Kidney (tissue), 14 donors: ENCODE results near the gene CLIP1. TPM values are rescaled to one million over a fixed set of nuclear protein-coding genes. Genes with fewer than 3 reads are reported as not detected.
"Not testable (repeated sequence)": the region's sequence is repeated elsewhere in the genome, so short reads cannot be mapped to it uniquely, and the experiment has no call there.

Source experiments
- DNase-seq, 5 donors: peaks; one replicate each; pipeline ENCODE4 v3.0.0-alpha.2; 2013 to 2020
- FAIRE-seq: peaks from 2 replicates; lab custom pipeline; 2012; peaks lifted over from hg19 to GRCh38; lab: Jason Lieb, UNC
- H3K27ac ChIP-seq, 2 donors: one replicate each; pipeline ENCODE4 v1.7.0; 2013; ENCODE audit warnings: low read depth in 2 of 2, low read length in 2 of 2, inconsistent platforms in 1 of 2
- H3K27me3 ChIP-seq: one replicate; pipeline ENCODE4 v1.7.1; 2013; ENCODE audit warnings: low read length, inconsistent platforms; ENCODE audit not compliant: control insufficient read depth, insufficient read depth
- H3K36me3 ChIP-seq, 3 donors: one replicate each; pipeline versions ENCODE4 v1.7.0 to v1.7.1; 2013; ENCODE audit warnings: low read length in 3 of 3, control low read depth in 1 of 3, inconsistent platforms in 1 of 3; ENCODE audit not compliant: insufficient read depth in 3 of 3, control insufficient read depth in 2 of 3
- H3K4me1 ChIP-seq, 3 donors: one replicate each; pipeline versions ENCODE4 v1.7.0 to v1.7.1; 2013; ENCODE audit warnings: low read length in 3 of 3, inconsistent platforms in 1 of 3, low read depth in 1 of 3; ENCODE audit not compliant: control insufficient read depth in 2 of 3, insufficient read depth in 2 of 3
- H3K4me3 ChIP-seq, 3 donors: one replicate each; pipeline versions ENCODE4 v1.7.0 to v1.8.1; 2013; ENCODE audit warnings: low read length in 3 of 3, control low read depth in 1 of 3, inconsistent platforms in 1 of 3
- H3K9ac ChIP-seq, 3 donors: one replicate each; pipeline versions ENCODE4 v1.7.0 to v1.7.1; 2013; ENCODE audit warnings: low read length in 3 of 3, control low read depth in 1 of 3, inconsistent platforms in 1 of 3
- H3K9me3 ChIP-seq, 3 donors: one replicate each; pipeline versions ENCODE4 v1.7.0 to v1.7.1; 2013; ENCODE audit warnings: low read length in 3 of 3, control low read depth in 1 of 3, inconsistent platforms in 1 of 3; ENCODE audit not compliant: control insufficient read depth in 2 of 3, insufficient read depth in 1 of 3
- intact Hi-C: fragments of 100-400 bp; cut with DNase I; formaldehyde crosslinking; loops from one replicate; pipeline ENCODE4 v1.11.1; 2022
- polyA plus RNA-seq: library from polyadenylated mRNA; stranded (reverse); fragments of 350-450 nt; fragmentation: Illumina TruSeq; extraction: RNeasy Lipid Tissue Mini Kit (QIAGEN cat#74804); gene quantifications from one replicate; pipeline ENCODE4 v1.2.3, GENCODE V29; 2014; ENCODE audit warnings: low read depth, low replicate concordance; ENCODE audit not compliant: insufficient read depth
- total RNA-seq: library from RNA; stranded (reverse); fragmentation: NEBNext Ultra II Directional; extraction: Animal tissue kit (Norgen Biotek cat#: 25700); gene quantifications from one replicate; pipeline ENCODE4 v1.2.1, GENCODE V29; 2021
- TF ChIP-seq, protein P1 (sequence below): IDR thresholded peaks from 3 replicates; pipeline ENCODE4 v1.5.1; 2012; ENCODE audit warnings: mild to moderate bottlenecking, moderate library complexity, borderline replicate concordance; ENCODE audit not compliant: insufficient read depth; ENCODE audit errors: extremely low read depth
- donor health status: control.
- donor health status: control.
- donor health status: control.
- donor health status: control.
- donor health status: control.
- donor health status: DM: yes; HTN: yes; CAD: no.
- donor health status: Normal renal cell carcinoma (clear cell type).

The CLIP1 gene
- total and polyA plus RNA-seq, 2 donors from 2014 or later, result 14.5 to 85.3 TPM

GRCh38 chr12:122385171-122386016, 37.1 kb downstream of the CLIP1 start:
- no peak overlapping the region for H3K9ac ChIP-seq
- TF ChIP-seq, protein P1, sequence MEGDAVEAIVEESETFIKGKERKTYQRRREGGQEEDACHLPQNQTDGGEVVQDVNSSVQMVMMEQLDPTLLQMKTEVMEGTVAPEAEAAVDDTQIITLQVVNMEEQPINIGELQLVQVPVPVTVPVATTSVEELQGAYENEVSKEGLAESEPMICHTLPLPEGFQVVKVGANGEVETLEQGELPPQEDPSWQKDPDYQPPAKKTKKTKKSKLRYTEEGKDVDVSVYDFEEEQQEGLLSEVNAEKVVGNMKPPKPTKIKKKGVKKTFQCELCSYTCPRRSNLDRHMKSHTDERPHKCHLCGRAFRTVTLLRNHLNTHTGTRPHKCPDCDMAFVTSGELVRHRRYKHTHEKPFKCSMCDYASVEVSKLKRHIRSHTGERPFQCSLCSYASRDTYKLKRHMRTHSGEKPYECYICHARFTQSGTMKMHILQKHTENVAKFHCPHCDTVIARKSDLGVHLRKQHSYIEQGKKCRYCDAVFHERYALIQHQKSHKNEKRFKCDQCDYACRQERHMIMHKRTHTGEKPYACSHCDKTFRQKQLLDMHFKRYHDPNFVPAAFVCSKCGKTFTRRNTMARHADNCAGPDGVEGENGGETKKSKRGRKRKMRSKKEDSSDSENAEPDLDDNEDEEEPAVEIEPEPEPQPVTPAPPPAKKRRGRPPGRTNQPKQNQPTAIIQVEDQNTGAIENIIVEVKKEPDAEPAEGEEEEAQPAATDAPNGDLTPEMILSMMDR, result no peak
- H3K36me3 ChIP-seq, result no peaks in the 10 kb centered on the region
- no peak for DNase-seq
- no peaks in the 10 kb centered on the region for H3K4me1 ChIP-seq
- H3K9me3 ChIP-seq, result no peaks in the 10 kb centered on the region
- H3K27me3 ChIP-seq, result no peaks in the 10 kb centered on the region
- intact Hi-C loops, result no loop called here
- no peak overlapping the region for H3K27ac ChIP-seq
- H3K4me3 ChIP-seq, result no peak overlapping the region
- FAIRE-seq, result no peak

DNA sequence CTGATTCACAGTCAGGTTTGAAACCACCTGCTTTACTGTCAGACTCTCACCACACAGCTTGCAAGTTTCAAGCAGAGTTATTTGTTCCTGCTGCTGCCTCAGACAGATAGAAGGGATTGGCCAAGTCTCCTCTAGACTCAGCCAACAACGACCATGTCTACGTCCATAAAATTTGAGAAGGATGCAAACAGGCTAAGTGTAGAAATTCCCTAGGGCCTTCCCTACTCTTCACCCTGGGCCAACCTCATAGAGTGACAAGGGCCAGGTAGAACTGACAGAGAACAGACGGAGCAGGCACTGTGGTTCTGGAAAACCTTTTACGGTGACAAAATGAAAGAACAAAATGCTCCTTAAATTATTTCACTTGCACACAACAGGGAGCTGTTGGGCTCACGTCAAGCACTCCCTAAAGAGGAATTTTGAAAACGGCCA, 39.5 kb downstream of the CLIP1 start:
- FAIRE-seq, result no peak
- TF ChIP-seq, protein P1, result no peak
- H3K27me3 ChIP-seq, result no peaks in the 10 kb centered on the region

GRCh38 chr12:122381021-122381420, 41.4 kb downstream of the CLIP1 start:
- H3K27ac ChIP-seq, result no peak overlapping the region
- intact Hi-C loops, result no loop called here
- no peak overlapping the region for H3K4me3 ChIP-seq
- TF ChIP-seq, protein P1, result no peak
- H3K4me1 ChIP-seq, result no peaks in the 10 kb centered on the region
- FAIRE-seq, result no peak
- H3K27me3 ChIP-seq, result no peaks in the 10 kb centered on the region
- no peak overlapping the region for H3K9ac ChIP-seq
- no peaks in the 10 kb centered on the region for H3K9me3 ChIP-seq
- DNase-seq, result no peak
- peaks cover 0 to 13% (median 9%) of the 10 kb centered on the region in 3 donors for H3K36me3 ChIP-seq

More for the DNA sequence above, 39.5 kb downstream of the CLIP1 start:
- Histone ChIP-seq H3K27ac (no peak overlapping the region), H3K4me1 (no peaks in the 10 kb centered on the region), H3K9me3 (no peaks in the 10 kb centered on the region), H3K36me3 (peaks cover 0 to 6% (median 4%) of the 10 kb centered on the region in 3 donors), H3K4me3 (no peak overlapping the region), H3K9ac (no peak overlapping the region)
- no peak for DNase-seq
- intact Hi-C loops, result no loop called here

DNA sequence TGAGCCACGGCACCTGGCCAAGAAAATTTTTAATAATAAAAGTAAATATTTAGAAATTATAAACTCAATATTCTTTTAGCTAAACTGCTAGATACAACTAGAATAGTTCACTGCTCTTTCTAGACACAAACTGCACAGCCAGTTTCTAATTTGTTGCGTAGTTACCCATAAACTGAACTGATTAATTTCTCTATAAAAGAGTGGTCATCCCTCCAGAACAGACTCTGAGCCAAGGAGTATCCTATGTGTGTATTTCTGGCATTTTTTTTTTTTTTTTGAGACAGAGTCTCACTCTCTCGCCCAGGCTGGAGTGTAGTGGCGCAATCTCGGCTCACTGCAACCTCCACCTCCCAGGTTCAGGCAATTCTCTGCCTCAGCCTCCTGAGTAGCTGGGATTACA, 45.7 kb downstream of the CLIP1 start:
- FAIRE-seq, H3K9ac ChIP-seq, DNase-seq, H3K4me1 ChIP-seq, H3K9me3 ChIP-seq, H3K27ac ChIP-seq, H3K27me3 ChIP-seq, H3K4me3 ChIP-seq, intact Hi-C loops: not testable (repeated sequence)
- peaks cover 0 to 21% (median 9%) of the 10 kb centered on the region in 3 donors for H3K36me3 ChIP-seq
